Activated B cell treated with CpG ODN at 0.5 μM for 24 hours (primary cell): Measurements from ENCODE around the gene KRTAP3-3. TPM values are rescaled to one million over a fixed set of nuclear protein-coding genes. Genes with fewer than 3 reads are reported as not detected.

Source experiments
- ATAC-seq: fragments of 200-7000 bp; cut with Tn5 transposase; one replicate; pipeline ENCODE4 v1.10.0; 2021; ENCODE audit warnings: low read depth, mild to moderate bottlenecking, moderate library complexity
- CTCF ChIA-PET: fragments of 350-600 bp; sonication (Branson Sonifier 250); formaldehyde crosslinking; loops from one replicate; lab custom pipeline; 2021; ENCODE audit warnings: antibody characterized with exemption; lab: Charles Lee
- POLR2A ChIA-PET: fragments of 350-600 bp; sonication (Branson Sonifier 250); formaldehyde crosslinking; loops from one replicate; lab custom pipeline; 2021; ENCODE audit warnings: antibody characterized with exemption; lab: Charles Lee
- DNase-seq: peaks from one replicate; pipeline ENCODE4 v3.0.0; 2022
- H3K27ac Mint-ChIP-seq: one replicate; pipeline ENCODE4 v1.8.0; 2020; ENCODE audit warnings: mixed read lengths
- H3K27me3 Mint-ChIP-seq: one replicate; pipeline ENCODE4 v1.8.0; 2021; ENCODE audit warnings: mixed read lengths
- H3K36me3 Mint-ChIP-seq: one replicate; pipeline ENCODE4 v1.8.0; 2021; ENCODE audit warnings: low read depth, mixed read lengths
- H3K4me1 Mint-ChIP-seq: one replicate; pipeline ENCODE4 v1.8.0; 2021; ENCODE audit warnings: mixed read lengths
- H3K4me3 Mint-ChIP-seq: one replicate; pipeline ENCODE4 v1.8.0; 2020; ENCODE audit warnings: mild to moderate bottlenecking, mixed read lengths
- H3K9me3 Mint-ChIP-seq: one replicate; pipeline ENCODE4 v1.8.0; 2020; ENCODE audit warnings: mixed read lengths
- intact Hi-C: fragments of 100-400 bp; cut with micrococcal nuclease; formaldehyde crosslinking; loops from one replicate; pipeline ENCODE4 v1.15.1; 2024
- total RNA-seq: library from RNA; stranded (reverse); gene quantifications from 2 replicates; pipeline ENCODE4 v1.2.3, GENCODE V29; 2022
- TF ChIP-seq, protein P1 (sequence below): fragments of 200-600 bp; IDR thresholded peaks from one replicate; pipeline ENCODE4 v1.8.0; 2022; ENCODE audit warnings: antibody characterized with exemption, mild to moderate bottlenecking

The KRTAP3-3 gene
- total RNA-seq, 1 donor from 2014 or later, result not detected

DNA sequence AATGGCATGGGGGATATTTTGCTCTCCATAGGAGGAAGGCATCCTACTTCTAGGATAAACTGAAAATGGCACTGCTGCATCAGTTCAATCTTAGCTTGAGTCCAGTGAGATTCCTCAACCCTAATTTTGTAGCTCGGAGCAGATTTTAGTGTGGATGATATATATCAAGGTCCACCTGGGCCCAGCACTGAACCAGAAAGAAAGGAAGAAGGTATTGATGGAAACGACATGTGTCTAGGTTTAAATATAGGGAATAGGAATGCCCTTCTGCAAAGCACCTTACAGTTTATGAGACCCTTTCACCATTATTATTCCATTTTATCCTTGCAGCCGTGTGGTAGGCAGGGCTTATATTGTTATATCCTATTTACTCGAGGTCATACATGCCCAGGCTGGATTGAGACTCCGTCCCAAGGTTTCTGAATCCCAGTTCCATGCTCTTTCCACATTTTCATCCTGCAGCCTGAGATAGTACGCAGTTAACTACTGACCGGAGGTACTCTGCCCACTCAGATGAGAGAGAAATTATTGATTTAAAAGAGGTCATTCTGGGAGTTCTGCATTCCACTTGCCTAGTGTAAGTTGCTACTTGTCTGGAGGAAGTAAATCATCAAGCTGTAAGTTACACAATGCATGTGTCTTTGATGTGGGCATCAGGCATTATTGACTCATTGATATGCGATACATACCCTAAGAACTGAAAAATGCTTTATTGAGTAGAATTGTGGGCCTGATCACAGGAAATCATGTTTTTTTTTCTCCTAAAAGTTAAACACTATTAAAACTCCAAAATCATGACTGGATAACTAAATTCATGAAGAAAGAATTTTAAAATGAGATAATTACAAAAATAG lies 37.3 kb downstream of the KRTAP3-3 start:
- DNase-seq (no peak), ATAC-seq (no peak)
- Mint-ChIP-seq H3K4me3 (no peak overlapping the region), H3K9me3 (no peaks in the 10 kb centered on the region), H3K27ac (no peak overlapping the region), H3K36me3 (no peaks in the 10 kb centered on the region), H3K27me3 (peaks cover 11% of the 10 kb centered on the region), H3K4me1 (no peaks in the 10 kb centered on the region)
- TF ChIP-seq, protein P1, sequence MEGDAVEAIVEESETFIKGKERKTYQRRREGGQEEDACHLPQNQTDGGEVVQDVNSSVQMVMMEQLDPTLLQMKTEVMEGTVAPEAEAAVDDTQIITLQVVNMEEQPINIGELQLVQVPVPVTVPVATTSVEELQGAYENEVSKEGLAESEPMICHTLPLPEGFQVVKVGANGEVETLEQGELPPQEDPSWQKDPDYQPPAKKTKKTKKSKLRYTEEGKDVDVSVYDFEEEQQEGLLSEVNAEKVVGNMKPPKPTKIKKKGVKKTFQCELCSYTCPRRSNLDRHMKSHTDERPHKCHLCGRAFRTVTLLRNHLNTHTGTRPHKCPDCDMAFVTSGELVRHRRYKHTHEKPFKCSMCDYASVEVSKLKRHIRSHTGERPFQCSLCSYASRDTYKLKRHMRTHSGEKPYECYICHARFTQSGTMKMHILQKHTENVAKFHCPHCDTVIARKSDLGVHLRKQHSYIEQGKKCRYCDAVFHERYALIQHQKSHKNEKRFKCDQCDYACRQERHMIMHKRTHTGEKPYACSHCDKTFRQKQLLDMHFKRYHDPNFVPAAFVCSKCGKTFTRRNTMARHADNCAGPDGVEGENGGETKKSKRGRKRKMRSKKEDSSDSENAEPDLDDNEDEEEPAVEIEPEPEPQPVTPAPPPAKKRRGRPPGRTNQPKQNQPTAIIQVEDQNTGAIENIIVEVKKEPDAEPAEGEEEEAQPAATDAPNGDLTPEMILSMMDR, result no peak
- ChIA-PET CTCF (no interaction called here), POLR2A (no interaction called here)
- intact Hi-C loops, result no loop called here

DNA sequence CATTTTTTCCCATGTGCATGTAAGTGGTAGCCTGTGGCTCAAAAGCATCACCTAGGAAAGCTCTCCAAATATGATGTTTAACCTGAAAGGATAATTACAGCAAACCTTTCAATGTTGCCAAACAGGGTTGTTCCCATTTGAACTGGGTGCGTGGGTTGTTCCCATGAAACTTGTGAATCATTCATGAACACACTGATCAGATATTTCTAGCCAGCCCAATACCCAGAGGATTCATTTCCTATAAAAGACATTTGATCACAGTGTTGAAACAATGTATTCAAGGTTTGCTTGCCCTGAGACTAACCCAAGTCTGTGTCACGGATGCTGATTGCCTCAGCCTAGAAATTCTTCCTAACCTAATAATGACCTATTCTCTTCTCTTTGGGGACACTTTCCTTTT lies 40.1 kb downstream of the KRTAP3-3 start:
- ChIA-PET CTCF (no interaction called here), POLR2A (no interaction called here)
- Mint-ChIP-seq H3K27ac (no peak overlapping the region), H3K4me3 (no peak overlapping the region), H3K4me1 (no peaks in the 10 kb centered on the region), H3K27me3 (peaks cover 28% of the 10 kb centered on the region), H3K36me3 (no peaks in the 10 kb centered on the region), H3K9me3 (no peaks in the 10 kb centered on the region)
- ATAC-seq (no peak), DNase-seq (no peak)
- intact Hi-C loops, result no loop called here
- TF ChIP-seq, protein P1, result no peak

DNA sequence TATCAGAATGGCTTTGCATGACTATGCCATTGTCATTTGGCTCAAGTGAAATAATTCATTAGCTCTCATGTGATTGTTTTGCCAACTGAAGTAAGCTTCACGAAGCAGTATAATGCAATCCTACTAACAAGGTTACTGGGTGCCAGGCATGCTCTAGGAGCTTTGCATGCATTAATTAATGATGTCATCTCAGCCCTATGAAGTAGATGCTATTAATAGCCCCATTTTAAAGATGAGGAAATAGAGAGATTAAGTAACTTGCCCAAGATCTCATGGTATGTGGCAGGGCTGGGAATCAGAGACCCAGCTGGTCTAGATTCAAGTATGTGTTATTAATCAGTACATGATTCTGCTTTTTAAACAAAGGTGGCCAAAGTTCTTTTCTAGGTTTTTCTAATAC lies 41.3 kb downstream of the KRTAP3-3 start:
- TF ChIP-seq, protein P1, result no peak
- Mint-ChIP-seq H3K4me1 (no peaks in the 10 kb centered on the region), H3K36me3 (no peaks in the 10 kb centered on the region), H3K4me3 (no peak overlapping the region), H3K9me3 (no peaks in the 10 kb centered on the region), H3K27ac (no peak overlapping the region), H3K27me3 (peaks cover 29% of the 10 kb centered on the region)
- DNase-seq (no peak), ATAC-seq (no peak)
- POLR2A ChIA-PET, result no interaction called here
- CTCF ChIA-PET, result no interaction called here
- intact Hi-C loops, result no loop called here

DNA sequence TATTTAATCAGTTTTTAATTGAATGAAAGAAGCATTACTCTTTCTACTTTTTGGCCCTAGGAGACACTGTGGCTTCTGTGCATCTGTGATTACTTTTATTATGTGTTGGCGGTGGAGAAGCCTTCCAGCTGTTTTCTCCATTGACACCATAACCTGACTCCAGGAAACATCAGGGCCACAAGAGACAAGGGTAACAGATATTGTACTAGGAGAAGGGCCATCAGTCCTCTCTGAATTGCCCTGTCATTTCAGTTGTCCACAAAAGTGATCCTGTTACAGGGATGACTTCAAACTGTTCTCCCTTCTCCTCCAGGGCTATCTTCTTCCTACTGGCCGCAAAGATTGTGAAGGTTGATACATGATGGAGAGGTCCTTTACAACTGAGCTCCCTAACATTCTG lies 41.8 kb downstream of the KRTAP3-3 start:
- Mint-ChIP-seq H3K9me3 (no peaks in the 10 kb centered on the region), H3K4me3 (no peak overlapping the region), H3K27ac (no peak overlapping the region), H3K4me1 (no peaks in the 10 kb centered on the region), H3K36me3 (no peaks in the 10 kb centered on the region), H3K27me3 (peaks cover 32% of the 10 kb centered on the region)
- CTCF ChIA-PET, result no interaction called here
- ATAC-seq, result no peak
- POLR2A ChIA-PET, result no interaction called here
- DNase-seq, result no peak
- TF ChIP-seq, protein P1, result no peak
- intact Hi-C loops, result no loop called here

DNA sequence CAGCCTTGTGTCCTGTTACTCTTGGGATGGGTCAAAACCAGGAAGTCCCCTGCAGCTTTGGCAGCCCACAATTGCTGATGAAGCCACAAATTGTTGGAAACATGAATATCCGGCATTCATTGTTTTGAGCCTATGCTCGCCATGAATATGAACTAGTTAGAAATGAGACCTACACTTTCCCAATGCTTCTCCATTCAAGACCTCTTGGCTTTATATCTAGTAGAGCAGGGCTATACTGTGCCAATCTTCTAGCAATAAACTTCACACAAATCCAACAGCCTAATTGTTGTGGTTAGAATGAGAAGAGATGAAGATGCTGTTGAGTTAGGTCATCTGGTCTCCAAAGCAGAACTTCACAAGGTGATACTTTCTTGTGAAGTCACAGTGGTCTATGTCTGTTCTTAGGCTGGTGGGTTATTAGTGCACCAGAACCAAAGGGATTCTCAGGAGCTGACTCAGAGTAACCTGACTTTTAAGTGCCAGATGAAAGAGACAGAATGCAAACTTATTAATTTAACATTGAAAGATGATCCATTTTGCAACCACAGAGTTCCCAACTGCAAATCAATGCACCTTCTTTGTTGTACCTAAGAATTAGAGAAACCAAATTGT lies 42.8 kb downstream of the KRTAP3-3 start:
- DNase-seq (no peak), ATAC-seq (no peak)
- Mint-ChIP-seq H3K9me3 (no peaks in the 10 kb centered on the region), H3K27me3 (peaks cover 38% of the 10 kb centered on the region), H3K4me3 (no peak overlapping the region), H3K27ac (no peak overlapping the region), H3K4me1 (no peaks in the 10 kb centered on the region), H3K36me3 (no peaks in the 10 kb centered on the region)
- TF ChIP-seq, protein P1, result no peak
- CTCF ChIA-PET, result no interaction called here
- intact Hi-C loops, result no loop called here
- POLR2A ChIA-PET, result interaction anchor here (0.6 kb wide), 1 partner anchor 10 kb away, joined by 4 read pairs; no protein-coding TSS in a partner anchor
